SH-SY5Y (cell line): ENCODE measurements around the gene LTBP1.

ENCODE experiments used
- GATA2 ChIP-seq: IDR thresholded peaks from 2 replicates; pipeline ENCODE4 v1.6.1; 2011; ENCODE audit warnings: mild to moderate bottlenecking, low read depth, low read length
- GATA3 ChIP-seq: IDR thresholded peaks from 2 replicates; pipeline ENCODE4 v1.6.1; 2011; ENCODE audit warnings: low read depth, mild to moderate bottlenecking, low read length, moderate library complexity

DNA sequence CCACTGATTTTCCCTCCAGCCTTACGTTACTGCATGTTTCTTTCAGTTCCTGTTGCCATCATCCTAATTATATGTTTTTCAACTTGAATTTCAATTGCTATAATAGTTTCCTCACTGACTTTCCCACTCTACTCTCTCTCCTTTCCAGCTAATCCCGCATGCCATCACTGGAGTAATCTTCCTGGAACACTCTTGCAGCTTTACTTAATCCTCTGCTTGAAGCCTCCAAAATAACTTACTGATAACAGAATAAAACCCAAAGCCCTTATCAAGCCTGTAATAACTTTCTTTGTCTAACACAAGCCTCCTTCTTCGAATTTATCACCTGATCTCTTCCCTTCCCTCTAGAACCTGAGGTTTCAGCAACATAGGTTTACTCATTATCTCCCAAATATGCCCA, 237.3 kb downstream of the LTBP1 start:
- no peak for TF ChIP-seq GATA2
- no peak for TF ChIP-seq GATA3
